Measurements from ENCODE around the gene DCTN4. TPM values are rescaled to one million over a fixed set of nuclear protein-coding genes. Genes with fewer than 3 reads are reported as not detected.
A peak's percentile ranks its signal among the peaks of the same experiment; 100 is the strongest.
"Not testable (repeated sequence)": the region's sequence is repeated elsewhere in the genome, so short reads cannot be mapped to it uniquely, and the experiment has no call there.

The DCTN4 gene
- total RNA-seq: 10 to 100 TPM; 58.7 to 61.6 TPM
- long read RNA-seq, donor 1, full-length matches to known transcripts: 3 of 14 reads
- long read RNA-seq, donor 1, partial matches to known transcripts: 8 of 14 reads
- long read RNA-seq, donor 1, other reads (novel, unspliced or antisense): 3 of 14 reads
- long read RNA-seq, donor 2, partial matches to known transcripts: 5 of 21 reads
- long read RNA-seq, donor 2, other reads (novel, unspliced or antisense): 16 of 21 reads

DNA sequence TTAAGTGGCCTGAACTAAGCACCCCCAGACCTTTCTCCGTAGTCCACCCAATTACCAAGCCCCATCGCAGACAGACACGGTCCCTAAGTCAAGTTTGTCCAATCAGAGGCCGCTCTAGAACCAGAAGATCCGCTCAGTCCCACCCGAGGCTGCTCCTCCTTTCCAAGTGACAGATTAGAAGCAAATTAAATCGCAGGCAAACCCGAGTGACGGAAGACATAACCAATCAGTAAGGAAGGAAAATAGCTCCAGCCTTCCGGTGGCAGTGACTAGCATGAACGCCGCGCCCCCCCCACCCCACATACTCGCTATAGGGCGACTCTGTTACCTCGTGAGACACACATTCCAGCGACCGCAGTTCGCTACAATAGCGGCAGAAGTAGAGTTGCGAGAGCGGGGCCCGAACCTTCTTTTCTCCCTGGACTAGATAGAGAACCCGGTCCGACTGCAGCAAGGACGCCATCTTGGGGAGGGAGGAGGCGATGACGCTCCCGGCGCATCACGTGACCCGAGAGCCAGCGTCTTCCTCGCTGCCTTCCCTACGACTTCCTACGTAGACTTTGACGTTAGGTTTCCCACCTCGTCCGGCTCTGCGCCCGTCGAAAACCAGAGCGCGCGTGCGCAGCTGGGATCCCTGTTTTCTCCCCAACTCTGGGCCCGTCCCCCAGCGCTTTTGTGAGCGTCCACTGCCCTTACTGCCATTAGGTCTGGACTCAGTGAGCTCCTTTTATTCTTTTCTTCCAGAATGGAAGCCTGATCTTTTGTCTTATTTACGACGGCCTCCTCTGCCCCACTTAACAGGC, at the start of gene DCTN4:
Gene DCTN4 (minus strand): TSS at position 487 of the 803 bp plus-strand sequence. CDS start 24 bp downstream, at position 463.
- DNase-seq (ENCODE audit: low spot score): peak; percentile 99
- intact Hi-C loops (cut with DNase I): no loop called here

DNA sequence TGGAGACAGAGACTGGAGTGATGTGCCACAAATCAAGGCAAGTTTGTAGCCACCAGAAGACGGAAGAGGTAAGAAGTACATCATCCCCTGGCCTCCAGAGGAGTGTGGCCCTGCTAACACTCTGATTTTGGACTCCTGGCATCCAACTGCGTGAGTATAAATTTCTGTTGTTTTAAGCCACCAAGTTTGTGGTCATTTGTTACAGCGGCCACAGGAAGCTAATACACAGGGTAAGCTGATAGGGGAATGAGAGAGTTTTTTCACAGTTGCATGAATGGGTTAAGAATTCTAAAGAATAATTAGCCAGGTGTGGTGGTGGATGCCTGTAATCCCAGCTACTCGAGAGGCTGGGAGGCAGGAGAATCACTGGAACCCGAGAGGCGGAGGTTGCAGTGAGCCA, 45.6 kb upstream of the DCTN4 start:
- no peak for DNase-seq (ENCODE audit: low spot score)
- intact Hi-C loops (cut with DNase I): no loop called here

DNA sequence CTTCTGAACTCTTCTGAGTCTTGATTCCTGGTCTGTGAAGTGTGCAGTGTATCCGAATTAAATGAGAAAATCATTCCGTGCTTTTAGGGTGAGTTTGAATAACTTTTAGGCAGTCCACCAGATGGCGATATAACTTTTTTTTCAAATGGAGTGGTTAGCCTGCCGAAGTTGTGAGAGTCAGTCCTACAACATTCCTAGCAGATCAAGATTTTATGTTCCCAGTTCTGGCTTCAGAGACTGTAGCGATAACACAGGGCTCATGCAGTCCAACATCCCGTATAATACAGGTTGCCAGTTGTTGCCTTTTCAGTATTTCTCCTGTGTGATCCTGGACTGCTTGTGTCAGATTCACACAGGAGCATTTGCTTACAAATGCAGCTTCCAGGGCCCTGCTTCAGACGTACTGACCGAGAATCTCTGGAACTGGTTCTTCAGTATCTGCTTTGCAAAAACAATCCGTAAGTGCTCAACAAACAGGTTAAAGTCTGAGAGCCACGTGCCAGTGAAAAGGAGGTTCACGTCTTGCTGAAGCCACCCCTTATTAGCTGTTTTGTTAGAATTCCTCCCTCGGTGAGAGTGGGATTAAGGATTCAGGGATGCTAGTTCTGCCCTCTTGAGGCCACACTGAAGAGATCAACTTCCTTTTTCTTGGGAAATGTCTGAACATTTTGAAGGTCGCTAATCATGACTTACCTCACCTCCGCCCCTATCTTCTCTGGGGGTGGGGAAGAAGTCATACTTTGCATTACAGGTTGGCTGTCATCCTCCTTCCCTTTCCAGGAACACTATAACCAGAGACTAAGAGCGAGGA, 42.5 kb upstream of the DCTN4 start:
- intact Hi-C loops (cut with DNase I): no loop called here
- no peak for DNase-seq (ENCODE audit: low spot score)

DNA sequence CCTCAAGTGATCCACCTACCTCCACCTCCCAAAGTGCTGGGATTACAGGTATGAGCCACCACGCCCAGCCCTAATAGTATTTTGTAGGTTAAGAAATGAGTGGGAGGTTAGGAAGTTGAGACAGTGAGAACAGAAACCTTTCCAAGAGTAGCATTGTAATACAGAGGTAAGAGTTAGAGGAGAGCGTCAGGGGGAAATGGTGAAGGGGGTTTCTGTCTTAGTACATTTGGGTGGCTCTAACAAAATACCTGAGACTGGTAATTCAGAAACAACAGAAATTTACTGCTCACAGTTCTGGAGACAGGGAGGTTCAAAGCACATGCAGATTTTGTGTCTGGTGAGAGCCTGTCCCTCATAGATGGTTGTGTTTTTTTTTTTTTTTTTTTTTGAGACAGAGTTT, 38.6 kb upstream of the DCTN4 start:
- intact Hi-C loops (cut with DNase I): no loop called here

DNA sequence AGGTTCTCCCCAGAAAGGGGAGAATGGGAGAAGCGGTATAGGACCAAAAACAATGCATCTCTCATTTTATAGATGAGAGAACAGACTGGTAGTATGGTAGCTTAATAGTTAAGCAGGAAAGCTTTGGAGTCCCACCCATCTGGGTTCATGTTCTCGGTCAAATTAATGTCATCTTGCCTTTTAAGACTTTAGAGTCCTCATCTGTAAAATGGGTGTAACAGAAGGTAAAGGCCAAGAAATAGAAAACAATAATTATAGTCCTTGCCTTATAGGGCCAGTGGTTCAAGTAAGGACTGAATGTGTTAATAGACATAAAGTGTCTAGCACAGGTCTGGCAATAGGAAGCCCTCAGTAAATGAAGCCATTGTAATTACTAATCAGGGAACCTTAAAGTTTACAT, 36.1 kb upstream of the DCTN4 start:
- DNase-seq (ENCODE audit: low spot score): no peak
- intact Hi-C loops (cut with DNase I): no loop called here

More for the DNA sequence above, 38.6 kb upstream of the DCTN4 start:
- DNase-seq (ENCODE audit: low spot score): no peak

DNA sequence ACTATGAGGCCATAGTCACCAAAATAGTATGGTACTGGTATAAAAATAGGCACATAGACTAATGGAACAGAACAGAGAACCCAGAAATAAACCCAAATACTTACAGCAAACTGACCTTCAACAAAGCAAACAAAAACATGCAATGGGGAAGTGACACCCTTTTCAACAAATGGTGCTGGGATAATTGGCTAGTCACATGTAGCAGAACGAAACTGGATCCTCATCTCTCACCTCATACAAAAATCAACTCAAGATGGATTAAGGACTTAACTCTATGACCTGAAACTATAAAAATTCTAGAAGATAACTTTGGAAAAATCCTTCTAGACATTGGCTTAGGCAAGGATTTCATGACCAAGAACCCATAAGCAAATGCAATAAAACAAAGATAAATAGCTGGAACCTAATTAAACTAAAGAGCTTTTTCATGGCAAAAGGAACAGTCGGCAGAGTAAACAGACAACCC, 34.6 kb upstream of the DCTN4 start:
- intact Hi-C loops (cut with DNase I); DNase-seq (ENCODE audit: low spot score): not testable (repeated sequence)

DNA sequence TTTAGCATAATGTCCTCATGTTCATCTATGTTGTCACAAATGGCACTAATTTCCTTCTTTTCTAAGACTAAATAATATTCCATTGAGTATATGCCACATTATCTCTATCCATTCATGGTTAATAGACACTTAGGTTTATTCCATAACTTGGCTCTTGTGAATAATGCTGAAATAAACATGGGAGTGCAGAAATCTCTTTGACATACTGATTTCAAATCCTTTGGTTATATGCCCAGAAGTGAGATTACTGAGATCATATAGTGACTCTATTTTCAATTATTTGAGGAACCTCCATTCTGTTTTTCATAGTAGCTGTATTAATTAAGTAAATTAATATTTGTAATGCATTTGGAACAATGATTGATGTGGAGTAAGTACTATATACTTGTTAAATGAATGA, 32.7 kb upstream of the DCTN4 start:
- intact Hi-C loops (cut with DNase I): no loop called here
- no peak for DNase-seq (ENCODE audit: low spot score)

DNA sequence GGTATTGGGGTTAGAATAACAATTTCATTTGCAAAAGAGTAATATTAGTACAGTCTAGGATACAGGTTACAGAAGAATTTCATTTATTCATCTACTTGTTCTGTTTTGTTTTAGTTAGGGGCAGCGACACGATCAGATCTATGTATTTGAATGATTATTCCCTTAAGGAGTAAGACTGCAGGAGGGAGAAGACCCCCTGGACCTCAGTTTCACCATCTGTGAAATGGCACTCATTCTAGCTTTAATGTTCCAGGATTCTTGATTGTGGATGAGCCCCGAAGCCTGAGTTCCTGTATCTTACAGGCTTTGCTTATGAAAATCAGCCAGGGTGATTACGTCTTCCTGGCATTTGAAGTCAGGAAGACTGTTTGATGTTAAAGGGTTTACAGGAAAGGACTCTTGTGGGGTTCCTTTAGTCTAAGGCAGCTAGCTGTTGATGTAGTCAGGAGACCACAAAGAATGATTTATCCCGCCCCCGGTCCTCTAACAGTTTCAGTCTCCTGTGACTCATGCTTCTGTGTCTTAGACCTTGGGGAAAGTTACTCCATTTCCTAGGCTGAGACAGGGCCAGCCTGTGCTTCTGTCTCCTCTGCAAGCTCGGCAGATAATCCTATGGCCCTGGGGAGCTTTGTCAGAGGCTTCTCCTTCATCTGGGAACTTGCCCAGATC, 31.3 kb upstream of the DCTN4 start:
- intact Hi-C loops (cut with DNase I): no loop called here
- DNase-seq (ENCODE audit: low spot score): peak; percentile 84

DNA sequence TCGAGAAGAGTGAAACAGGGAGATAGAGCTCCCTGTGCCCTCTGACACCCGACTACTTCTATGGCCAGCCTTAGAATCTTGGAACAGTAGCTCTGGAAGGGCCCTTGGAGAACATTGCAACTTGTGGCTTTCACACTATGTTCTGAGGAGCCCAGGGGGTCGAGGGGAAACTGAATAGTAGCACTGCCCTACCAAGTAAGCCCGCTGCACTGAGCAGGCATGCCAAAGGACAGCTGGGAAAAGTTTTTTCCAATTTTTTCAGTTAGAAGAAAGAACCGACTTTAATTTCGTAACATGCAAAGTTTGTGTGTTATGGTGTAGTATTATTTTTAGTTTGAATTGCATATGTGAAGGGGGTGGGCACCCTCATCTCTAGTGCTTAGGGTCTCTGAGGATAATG, 30.6 kb upstream of the DCTN4 start:
- no peak for DNase-seq (ENCODE audit: low spot score)
- intact Hi-C loops (cut with DNase I): no loop called here

DNA sequence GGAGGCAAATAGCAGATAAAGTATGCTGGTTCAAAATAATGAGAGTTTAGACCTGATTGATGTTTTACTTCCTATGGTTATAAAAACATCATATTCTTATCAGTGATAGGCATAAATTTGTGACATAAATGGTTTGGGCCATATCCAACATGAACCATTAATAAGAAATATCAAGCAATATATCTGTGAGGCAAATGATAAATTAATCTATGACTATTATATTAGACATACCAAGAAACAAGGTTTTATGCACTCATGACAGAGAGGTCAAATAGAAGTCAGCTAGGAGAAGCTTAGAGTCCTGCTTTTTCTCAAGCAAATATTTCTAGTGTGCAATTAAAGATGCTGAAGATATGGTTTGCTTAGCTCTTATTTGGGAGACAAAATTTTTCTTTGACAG, 30.2 kb upstream of the DCTN4 start:
- intact Hi-C loops (cut with DNase I): no loop called here
- no peak for DNase-seq (ENCODE audit: low spot score)

DNA sequence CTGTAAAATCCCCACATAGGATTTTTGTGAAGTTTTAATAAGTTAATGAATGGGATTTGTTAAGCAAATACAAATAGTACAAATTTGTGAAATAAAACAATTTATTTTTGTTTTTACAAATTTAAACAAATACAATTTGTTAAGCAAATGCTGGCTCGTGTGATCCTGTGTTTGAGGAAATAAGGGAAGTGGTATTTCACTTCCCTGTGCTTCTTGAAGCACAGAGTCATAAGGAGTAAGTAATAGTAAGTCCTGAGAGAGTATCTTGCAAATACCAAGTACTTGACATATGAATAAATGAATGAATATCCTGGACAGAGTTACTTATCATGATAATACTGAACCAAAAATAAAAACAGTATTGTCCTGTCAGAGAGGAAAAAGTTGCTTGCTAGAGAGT, 28.8 kb upstream of the DCTN4 start:
- intact Hi-C loops (cut with DNase I): no loop called here
- DNase-seq (ENCODE audit: low spot score): no peak

DNA sequence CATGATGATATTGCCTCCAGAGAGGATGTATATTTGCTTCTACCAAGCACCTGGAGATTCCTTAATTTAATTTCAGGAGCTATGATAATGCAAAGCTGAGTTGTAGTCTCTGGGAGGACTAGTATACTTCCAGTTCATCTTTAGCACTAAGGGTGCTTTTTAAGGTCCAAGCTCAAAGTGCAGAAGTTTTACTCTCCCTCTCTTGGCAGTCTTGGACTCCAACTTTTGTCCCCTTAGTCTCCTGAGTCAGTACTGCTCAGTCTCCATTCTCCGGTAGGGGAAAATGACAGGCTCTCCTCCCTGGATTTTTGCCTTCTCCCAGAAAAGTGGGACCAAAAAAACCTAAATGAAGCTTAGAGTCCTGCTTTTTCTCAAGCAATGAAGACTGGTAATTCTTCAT, 28.1 kb upstream of the DCTN4 start:
- DNase-seq (ENCODE audit: low spot score): no peak
- intact Hi-C loops (cut with DNase I): no loop called here

DNA sequence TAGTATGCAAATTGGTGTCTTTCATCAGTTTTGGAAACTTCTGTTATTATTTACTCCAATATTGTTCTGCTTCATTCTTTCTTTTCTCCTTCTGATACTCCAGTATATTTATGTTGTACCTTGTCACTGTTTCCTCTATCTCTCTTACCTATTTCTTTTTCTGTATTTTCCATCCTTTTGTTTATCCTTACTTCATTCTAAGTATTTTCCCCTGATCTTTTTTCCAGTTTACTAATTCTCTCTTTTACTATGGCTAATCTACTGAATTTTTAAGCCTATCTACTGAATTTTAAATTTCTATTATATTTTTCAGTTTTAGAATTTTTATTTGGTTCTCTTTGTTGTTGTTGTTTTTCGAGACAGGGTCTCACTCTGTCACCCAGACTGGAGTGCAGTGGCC, 27.1 kb upstream of the DCTN4 start:
- DNase-seq (ENCODE audit: low spot score): no peak
- intact Hi-C loops (cut with DNase I): no loop called here

DNA sequence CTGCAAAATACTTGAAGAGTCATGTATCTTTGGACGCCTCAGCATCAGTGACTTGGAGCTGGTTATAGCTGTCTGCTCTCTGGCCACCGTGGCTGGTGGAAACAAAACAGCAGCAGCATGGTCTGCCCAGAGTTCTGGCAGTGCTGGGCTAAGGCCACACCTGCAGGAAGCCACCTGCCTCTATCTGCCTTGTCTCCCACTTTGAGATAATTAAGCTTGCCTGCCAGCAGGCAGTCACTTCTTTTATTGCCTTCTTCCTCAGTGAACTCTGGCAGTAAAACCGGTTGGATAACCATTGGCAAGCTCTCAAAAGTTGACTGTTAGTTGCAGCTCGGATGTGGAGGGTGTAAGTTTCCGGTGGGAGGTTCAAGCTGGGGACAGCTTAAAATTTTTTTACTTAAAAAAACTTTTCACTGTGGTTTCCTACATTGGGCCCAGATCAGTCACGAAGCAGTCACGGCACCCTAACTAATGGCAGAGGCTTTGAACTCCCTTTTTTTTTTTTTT, 24.7 kb upstream of the DCTN4 start:
- DNase-seq (ENCODE audit: low spot score): peak; percentile 82
- intact Hi-C loops (cut with DNase I): no loop called here

DNA sequence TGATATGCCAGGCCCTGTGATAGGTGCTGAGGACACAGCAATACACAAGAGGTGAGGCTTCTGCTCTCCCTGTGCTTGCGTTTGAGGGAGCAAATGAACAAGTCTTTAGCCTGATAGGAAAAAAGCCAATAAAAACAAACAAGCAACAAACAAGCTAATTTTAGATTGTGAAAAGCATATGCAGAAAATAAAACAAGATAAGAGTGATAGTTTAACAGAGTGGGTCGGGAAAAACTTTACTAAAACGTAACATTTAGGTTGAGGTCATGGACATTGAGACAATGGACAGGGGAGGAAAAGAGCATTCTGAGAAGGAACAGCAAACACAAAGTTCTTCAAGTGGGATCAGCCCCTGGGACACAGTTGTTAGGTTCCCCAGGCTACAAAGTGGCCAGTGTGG, 24.0 kb upstream of the DCTN4 start:
- DNase-seq (ENCODE audit: low spot score): no peak
- intact Hi-C loops (cut with DNase I): no loop called here

DNA sequence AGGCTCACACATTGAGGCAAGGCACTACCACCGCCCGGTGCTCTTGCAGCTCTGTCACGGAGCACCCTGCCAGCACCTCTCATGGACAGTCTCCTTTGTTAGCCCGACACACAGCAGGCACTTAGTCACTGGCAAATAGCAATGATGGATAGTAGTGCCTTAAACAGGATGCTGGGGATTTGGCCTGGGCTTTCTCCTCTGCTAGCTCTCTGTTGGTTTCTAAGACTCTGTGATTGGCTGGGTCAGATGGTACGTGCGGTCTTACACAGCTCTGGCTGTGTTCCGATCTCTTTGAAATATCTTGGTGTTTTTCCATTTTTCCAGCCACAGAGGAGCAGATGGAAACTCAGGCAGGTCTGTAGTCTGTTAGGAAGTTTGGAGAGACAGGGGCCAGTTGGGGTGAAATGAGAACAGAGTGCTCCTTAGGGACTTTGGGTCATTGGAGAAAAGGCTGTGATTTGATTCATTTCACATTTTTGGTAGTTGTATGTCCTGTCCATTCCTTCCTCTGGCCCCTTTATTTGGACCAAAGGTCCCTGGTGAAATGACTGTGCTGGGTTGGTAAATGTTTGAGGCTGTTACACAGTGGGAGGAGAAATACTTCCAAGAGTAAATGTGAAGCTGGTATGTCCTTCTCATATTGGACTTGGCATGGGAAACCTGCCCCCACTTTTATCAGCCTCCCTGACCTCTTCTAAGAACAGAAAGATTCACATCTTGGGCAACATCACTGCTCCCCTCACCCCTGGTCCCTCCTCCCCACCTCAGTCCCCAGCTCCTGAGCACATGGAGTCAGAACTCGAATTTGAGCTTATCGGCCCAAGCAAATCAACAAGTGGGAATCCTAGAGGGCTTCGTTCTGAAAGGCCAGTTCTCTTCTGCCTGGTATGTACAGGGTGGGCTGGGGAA, 23.1 kb upstream of the DCTN4 start:
- DNase-seq (ENCODE audit: low spot score): peak; percentile 90
- intact Hi-C loops (cut with DNase I): no loop called here

DNA sequence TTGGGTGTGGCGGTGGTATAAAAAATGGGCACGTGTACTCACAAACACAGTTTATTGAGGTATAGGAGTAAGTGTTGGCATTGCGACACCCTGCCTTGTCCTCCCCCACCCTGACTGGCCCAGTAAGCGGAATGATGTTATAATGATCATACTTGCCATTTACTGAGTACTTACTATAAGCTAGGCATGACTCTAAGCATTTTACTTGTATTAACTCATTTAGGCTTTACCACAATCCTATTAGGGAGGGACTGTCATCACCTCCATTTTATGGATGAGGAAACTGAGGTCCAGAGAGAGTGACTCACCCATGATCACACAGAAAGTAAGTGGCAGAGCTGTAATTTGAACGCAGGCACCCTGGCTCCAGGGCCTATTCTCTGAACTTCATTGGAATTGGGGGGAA, 22.0 kb upstream of the DCTN4 start:
- DNase-seq (ENCODE audit: low spot score): no peak
- intact Hi-C loops (cut with DNase I): no loop called here

DNA sequence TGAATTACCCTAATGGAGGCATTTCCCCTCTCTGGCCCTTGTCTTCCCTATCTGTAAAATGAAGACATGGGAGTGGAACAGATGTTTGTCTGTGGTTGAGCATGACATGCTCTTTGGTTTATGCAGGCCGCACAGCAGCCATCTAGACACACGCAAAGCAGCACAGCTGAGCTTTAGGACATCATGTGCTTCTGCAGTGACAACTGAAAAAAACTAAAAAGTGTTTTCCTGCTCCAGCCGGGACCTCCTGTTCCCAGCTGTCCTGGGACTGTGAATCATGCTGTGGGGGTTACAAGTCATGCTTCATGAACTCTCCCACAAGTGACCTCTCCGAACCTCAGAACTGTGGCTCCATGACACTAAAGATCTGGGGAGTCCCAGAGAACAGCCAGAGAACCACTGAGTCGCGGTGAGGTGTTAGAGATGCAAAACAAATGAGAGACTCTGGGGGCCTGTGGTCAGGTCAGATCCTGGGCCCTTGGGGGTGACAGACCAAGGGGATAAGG, 21.4 kb upstream of the DCTN4 start:
- intact Hi-C loops (cut with DNase I): no loop called here

More for the DNA sequence above, 21.4 kb upstream of the DCTN4 start:
- no peak for DNase-seq (ENCODE audit: low spot score)
